Measurements from ENCODE around the gene ZBTB16. TPM values are rescaled to one million over a fixed set of nuclear protein-coding genes. Genes with fewer than 3 reads are reported as not detected.

The ZBTB16 gene
- total and polyA plus RNA-seq, 2 donors (not counting 3 experiments of a cell fraction or from before 2014, with no cell fraction given) = 9.8 to 20.3 TPM

GRCh38 chr11:114102993-114103896 lies 43.7 kb downstream of the ZBTB16 start:
- dilution Hi-C loops (cut with MboI; ENCODE audit: extremely low pct_ligation_motif_present, low sequenced_read_pairs) (no loop called here), intact Hi-C loops (cut with micrococcal nuclease) (no loop called here)
- FAIRE-seq = no peak
- Histone ChIP-seq H4K20me1 (replicated peaks; ENCODE audit: control insufficient read depth, extremely low read depth, insufficient read depth, low read length) (no peaks in the 10 kb centered on the region), H3K27ac (ENCODE audit: insufficient read depth, low read depth, low read length) (no peak overlapping the region), H3K4me2 (ENCODE audit: insufficient read depth, low read length) (no peak overlapping the region), H3K9me1 (replicated peaks; ENCODE audit: control insufficient read depth, extremely low read depth, insufficient read depth, low read length) (no peaks in the 10 kb centered on the region), H3K9ac (replicated peaks; ENCODE audit: extremely low read depth, insufficient read depth, low read length) (no peak overlapping the region), H3K4me1 (ENCODE audit: control insufficient read depth, extremely low read depth, insufficient read depth, low read length) (no peaks in the 10 kb centered on the region), H3K79me2 (ENCODE audit: control insufficient read depth, insufficient read depth, low read length) (no peaks in the 10 kb centered on the region), H2AFZ (ENCODE audit: low read depth, low read length) (no peak overlapping the region), H3K36me3 (ENCODE audit: control insufficient read depth in 2 of 2, extremely low read depth in 1 of 2, insufficient read depth in 2 of 2, low read length in 2 of 2) (no peaks in the 10 kb centered on the region), H3K9me3 (replicated peaks; ENCODE audit: control insufficient read depth, insufficient read depth, low read length) (no peaks in the 10 kb centered on the region), H3K4me3 (replicated peaks in 1 of 3; ENCODE audit: insufficient read depth in 1 of 3, low read depth in 1 of 3, low read length in 3 of 3) (no peak overlapping the region), H3K27me3 (ENCODE audit: control insufficient read depth in 2 of 2, insufficient read depth in 2 of 2, low read length in 2 of 2) (no peaks in the 10 kb centered on the region)
- BruUV-seq (replicated peaks) = no TSS peak
- CTCF ChIA-PET = no interaction called here
- TF ChIP-seq MAX (IDR thresholded peaks at IDR 0.05; ENCODE audit: insufficient read depth, insufficient read length) (no peak), EZH2 (IDR thresholded peaks at IDR 0.05; ENCODE audit: borderline replicate concordance, low read depth, low read length, severe bottlenecking) (no peak), GATA2 (IDR thresholded peaks at IDR 0.05; ENCODE audit: insufficient read depth, insufficient read length, low read depth, low read length) (no peak), FOS (IDR thresholded peaks at IDR 0.05; ENCODE audit: borderline replicate concordance, insufficient read depth, low read length) (no peak), POLR2AphosphoS5 (IDR thresholded peaks at IDR 0.05; ENCODE audit: insufficient read depth, low read depth, low read length) (no peak), JUN (IDR thresholded peaks at IDR 0.05; ENCODE audit: borderline replicate concordance, insufficient read depth, insufficient read length, low read depth) (no peak), CTCF (IDR thresholded peaks at IDR 0.05; ENCODE audit: extremely low read depth in 1 of 2, insufficient read depth in 1 of 2, low read depth in 1 of 2, low read length in 2 of 2) (no peak), POLR2A (IDR thresholded peaks at IDR 0.05; ENCODE audit: low read depth, low read length) (no peak), MYC (IDR thresholded peaks at IDR 0.05; ENCODE audit: low read depth, low read length) (no peak)
- no peak for DNase-seq (ENCODE audit: low read depth, low spot score)
- POLR2A ChIA-PET = no interaction called here

All from endothelial cell of umbilical vein (primary cell).